GOT3 (cell line): ENCODE results near the gene LRRC37B.
"Not testable (repeated sequence)": the region's sequence is repeated elsewhere in the genome, so short reads cannot be mapped to it uniquely, and the experiment has no call there.

ENCODE experiments used
- DNase-seq: peaks from one replicate; lab custom pipeline; 2025; ENCODE audit warnings: mixed read lengths; lab: John Stamatoyannopoulos, UW

Gene LRRC37B

GRCh38 chr17:32092062-32092461 is 84.9 kb downstream of the LRRC37B start:
- DNase-seq, result not testable (repeated sequence)

GRCh38 chr17:32099686-32100085 is 92.5 kb downstream of the LRRC37B start:
- no peak for DNase-seq

GRCh38 chr17:32100323-32100722 is 93.1 kb downstream of the LRRC37B start:
- not testable (repeated sequence) for DNase-seq

GRCh38 chr17:32100971-32101631 is 93.9 kb downstream of the LRRC37B start:
- no peak for DNase-seq

GRCh38 chr17:32102172-32102571 is 95.0 kb downstream of the LRRC37B start:
- no peak for DNase-seq

GRCh38 chr17:32102646-32103186 is 95.5 kb downstream of the LRRC37B start:
- DNase-seq, result no peak
